CD1c-positive myeloid dendritic cell (primary cell): ENCODE data around the gene STK32C.

Experiments used
- DNase-seq: peaks from one replicate; pipeline ENCODE4 v3.0.0-alpha.2; 2016; ENCODE audit errors: extremely low spot score

The STK32C gene

GRCh38 chr10:132282667-132283603, 24.8 kb downstream of the STK32C start:
- DNase-seq, result no peak

GRCh38 chr10:132281915-132282666, 25.7 kb downstream of the STK32C start:
- DNase-seq, result no peak

- DNase-seq, result no peak
Observed at GRCh38 chr10:132280646-132281074, 27.1 kb downstream of the STK32C start.

DNA sequence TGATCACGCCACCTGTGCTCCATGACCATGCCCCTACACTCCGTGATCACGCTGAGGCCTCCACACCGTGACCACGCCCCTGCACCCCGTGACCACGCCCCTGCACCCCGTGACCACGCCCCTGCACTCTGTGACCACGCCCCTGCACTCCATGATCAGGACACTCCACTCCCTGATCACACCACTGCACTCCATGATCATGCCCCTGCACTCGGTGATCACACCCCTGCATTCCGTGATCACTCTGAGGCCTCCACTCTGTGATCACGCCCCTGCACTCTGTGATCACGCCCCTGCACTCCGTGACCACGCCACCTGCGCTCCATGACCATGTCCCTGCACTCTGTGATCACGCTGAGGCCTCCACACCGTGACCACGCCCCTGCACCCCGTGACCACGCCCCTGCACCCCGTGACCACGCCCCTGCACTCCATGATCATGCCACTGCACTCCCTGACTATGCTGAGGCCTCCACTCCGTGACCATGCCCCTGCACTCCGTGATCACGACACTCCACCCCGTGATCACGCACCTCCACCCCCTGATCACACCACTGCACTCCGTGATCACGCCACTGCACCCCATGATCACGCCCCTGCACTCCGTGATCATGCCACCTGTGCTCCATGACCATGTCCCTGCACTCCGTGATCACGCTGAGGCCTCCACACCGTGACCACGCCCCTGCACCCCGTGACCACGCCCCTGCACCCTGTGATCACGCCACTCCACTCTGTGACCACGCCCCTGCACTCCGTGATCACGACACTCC, 27.7 kb downstream of the STK32C start:
- no peak for DNase-seq

DNA sequence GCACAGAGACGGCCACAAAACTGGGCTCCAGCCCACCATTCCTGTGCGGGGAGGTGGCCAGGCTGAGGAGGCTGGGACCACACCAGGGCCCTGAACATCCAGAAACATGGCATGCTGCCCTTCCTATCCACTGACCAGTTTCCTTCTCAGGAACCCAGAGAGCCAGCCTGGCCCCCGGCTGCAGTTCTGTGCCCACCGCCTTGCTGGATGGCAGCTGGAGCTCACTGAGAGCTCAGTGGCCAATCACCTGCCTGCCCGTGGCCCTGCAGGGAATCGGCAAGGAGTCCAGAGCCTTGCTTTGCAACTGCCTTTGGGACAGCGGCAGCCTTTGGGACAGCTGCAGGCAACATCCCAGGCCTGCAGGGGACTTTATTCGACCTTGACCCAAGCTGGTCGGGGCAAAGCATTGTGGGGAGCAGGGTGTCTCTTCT, 30.4 kb downstream of the STK32C start:
- DNase-seq, result no peak

- no peak for DNase-seq
Observed at GRCh38 chr10:132276706-132277105, 31.0 kb downstream of the STK32C start.

DNA sequence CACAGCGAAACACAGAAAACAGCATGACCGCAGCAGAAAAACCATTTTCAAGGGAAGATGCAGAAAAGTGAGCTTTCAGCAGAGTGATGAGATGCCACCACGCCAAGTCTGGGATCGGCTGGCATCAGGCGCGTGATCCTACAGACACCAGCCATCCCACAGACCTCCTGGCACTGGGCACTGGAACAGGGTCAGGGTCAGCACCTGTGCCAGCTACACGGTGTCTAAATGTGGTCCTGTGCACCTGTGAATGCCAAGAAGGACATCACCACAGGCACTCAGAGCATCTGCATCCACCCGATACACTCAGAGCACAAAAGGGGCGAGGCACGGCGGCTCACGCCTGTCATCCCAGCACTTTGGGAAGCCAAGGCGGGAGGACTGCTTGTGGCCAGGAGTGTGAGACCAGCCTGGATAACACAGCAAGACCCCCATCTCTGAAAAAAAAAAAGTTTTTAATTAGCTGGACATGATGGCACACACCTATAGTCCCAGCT, 31.5 kb downstream of the STK32C start:
- DNase-seq, result no peak

GRCh38 chr10:132275426-132276178, 32.1 kb downstream of the STK32C start:
- DNase-seq, result no peak

DNA sequence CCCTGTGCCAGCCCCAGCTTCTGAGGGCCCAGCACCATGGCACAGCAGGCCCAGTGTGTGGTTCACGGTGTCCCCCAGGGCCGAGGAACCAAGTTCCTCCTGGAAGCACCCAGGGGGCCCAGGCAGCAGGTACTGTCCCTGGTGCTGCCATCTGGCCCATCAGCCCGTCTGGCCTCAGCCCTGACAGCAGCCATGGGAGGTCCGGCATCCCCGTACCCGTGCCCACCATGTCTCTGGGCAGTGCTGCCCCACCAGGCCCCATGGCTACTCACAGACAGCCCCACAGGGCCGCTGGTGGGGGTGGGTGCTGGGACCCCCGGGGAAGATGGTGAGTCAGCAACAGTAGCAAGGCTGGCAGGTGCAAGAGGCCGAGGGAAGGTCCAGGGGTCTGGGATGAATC, 32.8 kb downstream of the STK32C start:
- no peak for DNase-seq

GRCh38 chr10:132274581-132274980, 33.2 kb downstream of the STK32C start:
- DNase-seq, result no peak

GRCh38 chr10:132273966-132274365, 33.8 kb downstream of the STK32C start:
- no peak for DNase-seq

GRCh38 chr10:132273304-132273944, 34.3 kb downstream of the STK32C start:
- no peak for DNase-seq

DNA sequence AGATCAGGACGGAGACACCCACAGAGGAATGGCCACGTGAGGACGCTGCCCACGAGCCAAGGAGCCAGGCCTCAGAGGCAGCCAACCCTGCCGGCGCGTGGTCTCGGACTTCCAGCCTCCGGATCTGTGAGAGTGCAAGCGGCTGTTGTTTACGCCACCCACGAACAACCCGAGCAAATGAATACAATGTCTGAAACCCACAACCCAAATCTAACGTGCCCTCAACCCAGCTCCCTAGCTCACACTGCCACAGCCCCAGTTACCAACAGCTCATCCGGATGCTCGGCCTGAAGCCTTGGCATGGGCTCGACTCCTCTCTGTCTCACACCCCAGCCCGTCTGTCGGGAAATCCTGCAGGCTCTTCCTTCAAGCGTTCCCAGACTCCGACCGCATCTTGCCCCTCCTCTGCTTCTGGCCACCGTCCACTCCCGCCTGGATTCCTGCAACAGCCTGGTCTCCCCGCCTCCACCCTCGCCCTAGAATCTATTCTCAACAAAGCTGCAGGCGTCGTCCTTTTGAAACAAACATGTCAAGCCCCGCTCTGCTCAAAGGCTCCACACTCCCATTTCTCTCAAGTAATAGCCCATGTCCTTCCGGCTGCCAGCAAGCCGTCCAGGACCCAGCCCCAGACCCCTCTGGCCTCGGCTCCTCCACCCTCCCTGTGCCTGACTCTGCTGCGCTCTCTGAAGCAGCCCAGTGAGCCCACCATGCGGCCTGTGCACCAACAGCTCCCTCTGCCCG, 35.3 kb downstream of the STK32C start:
- DNase-seq, result no peak

DNA sequence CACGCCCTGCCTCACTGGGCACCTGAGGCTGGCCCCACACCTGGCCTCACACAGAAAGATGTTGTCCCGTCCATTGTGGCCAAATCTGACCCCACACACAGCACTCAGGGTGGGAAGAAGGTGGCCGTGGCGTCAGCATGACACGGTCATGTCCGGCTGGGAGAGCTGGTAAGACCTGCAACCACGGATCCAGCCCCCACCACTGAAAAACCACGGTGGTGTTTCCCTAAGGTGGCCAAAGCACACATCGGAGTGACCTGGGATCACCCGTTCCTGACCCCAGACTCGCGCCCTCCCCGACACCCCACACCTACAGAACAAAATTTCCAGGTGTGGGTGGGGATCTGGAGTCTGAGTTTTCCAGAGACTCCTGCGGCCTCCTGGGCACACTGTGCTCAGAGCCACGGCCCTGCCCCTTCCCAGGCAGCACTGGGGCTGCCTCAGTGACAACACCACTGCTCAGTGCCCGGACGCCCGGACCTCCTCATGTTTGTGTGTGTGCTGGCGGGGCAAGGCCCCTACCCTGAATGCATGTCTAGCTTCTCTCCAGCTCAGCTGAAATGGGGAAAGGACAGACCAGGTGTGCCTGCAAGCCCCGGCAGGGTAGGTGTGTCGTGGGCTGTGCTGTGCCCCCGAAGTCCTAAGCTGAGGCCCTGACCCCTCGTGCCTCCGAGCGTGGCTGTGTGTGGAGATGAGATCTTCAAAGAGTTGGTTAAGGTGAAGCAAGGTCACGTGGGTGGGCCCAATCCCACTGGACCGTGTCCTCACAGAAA, 36.1 kb downstream of the STK32C start:
- no peak for DNase-seq

GRCh38 chr10:132270721-132271457, 36.9 kb downstream of the STK32C start:
- no peak for DNase-seq

DNA sequence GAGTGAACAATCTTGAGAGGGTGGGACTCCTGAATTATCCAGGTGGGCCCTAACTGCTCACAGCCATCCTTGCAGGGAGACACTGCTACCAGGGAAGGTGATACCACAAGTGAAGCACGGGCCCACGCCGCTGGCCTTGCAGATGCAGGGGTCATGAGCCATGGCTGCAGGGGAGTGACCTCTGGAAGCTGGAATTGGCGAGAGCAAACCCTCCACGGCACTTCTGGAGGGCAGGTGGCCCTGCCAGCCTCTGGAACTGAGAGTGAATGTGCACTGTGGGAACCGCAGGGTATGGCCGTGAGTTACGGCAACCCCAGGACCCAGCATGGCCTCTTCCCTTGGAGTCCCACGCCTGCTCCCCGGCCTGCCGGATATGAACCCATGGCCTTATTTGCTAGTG, 37.5 kb downstream of the STK32C start:
- no peak for DNase-seq

DNA sequence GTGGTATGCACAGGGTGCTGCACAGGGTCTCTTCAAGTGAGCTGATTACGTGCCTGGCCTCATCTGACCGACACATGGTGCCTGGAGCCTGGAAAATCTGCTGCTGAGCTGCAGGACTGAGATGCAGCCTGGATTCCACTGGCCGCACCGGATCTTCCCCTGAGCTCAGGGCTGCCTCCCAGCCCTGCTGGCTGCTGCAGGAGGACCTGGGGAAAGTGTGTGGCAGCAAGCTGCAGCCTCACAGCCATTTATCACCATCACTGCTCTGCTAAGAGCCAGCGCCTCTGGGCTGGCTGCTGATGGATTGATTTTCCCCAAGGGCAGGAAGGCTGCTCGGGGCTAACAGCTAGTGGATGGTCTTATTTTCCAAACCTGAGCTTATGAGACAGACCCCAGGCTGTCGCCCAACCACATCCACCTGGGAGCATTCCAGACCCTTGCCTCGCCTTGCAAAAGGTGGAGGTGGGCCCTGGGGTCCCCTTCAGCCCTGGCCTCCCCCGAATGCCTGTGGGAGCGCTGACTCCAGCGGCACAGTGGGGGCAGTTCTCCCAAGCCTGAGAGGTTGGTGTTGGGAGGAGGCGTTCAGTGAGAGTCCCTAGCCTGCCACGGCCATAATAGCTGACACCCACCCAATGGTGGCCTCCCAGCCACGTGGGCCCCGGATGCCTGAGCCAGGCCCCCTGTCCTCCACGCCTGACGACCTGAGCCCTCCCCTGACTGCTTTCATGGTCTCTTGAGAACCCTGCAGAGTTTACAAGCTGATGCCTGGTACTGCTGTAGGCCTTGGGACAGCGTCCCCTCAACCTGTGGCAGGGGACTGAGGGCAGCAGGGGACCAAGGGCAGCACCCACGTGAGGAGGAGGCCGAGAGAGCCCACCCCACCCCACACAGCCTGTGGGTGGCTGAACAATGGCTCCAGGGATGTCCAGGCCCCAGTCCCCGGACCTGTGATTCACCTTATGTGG, 38.2 kb downstream of the STK32C start:
- DNase-seq, result no peak
